H1 (cell line): ENCODE measurements around the gene SCAPER. TPM values are rescaled to one million over a fixed set of nuclear protein-coding genes. Genes with fewer than 3 reads are reported as not detected.

Source experiments
- CTCF ChIA-PET: fragments of 300-600 bp; sonication (Branson Sonifier 250); formaldehyde crosslinking; loops from one replicate; lab custom pipeline; 2021; ENCODE audit not compliant: partially characterized antibody; lab: Charles Lee
- POLR2A ChIA-PET: fragments of 300-600 bp; sonication (Branson Sonifier 250); formaldehyde crosslinking; loops from one replicate; lab custom pipeline; 2021; ENCODE audit warnings: inconsistent platforms; ENCODE audit not compliant: partially characterized antibody; lab: Charles Lee
- DNase-seq, 2 experiments: peaks; one replicate each; pipeline versions ENCODE4 v3.0.0 to v3.0.0-alpha.2; 2010 to 2022; ENCODE audit warnings: low spot score in 2 of 2, low read depth in 1 of 2, mixed read lengths in 1 of 2
- FAIRE-seq: peaks from 2 replicates; lab custom pipeline; 2011; peaks lifted over from hg19 to GRCh38; lab: Jason Lieb, UNC
- H2AFZ ChIP-seq: 2 replicates; pipeline ENCODE4 v1.8.1; 2012; ENCODE audit warnings: low read length, inconsistent platforms
- H2AK5ac ChIP-seq: 2 replicates; pipeline ENCODE4 v1.6.1; 2013; ENCODE audit warnings: low read depth, low read length
- H2BK120ac ChIP-seq: replicated peaks from 2 replicates; pipeline ENCODE3; 2013; ENCODE audit warnings: low read depth, low read length, inconsistent platforms
- H2BK12ac ChIP-seq: 2 replicates; pipeline ENCODE4 v1.6.1; 2013; ENCODE audit warnings: low read depth, low read length
- H2BK15ac ChIP-seq: 2 replicates; pipeline ENCODE4 v1.6.1; 2013; ENCODE audit warnings: low read length
- H2BK20ac ChIP-seq: 2 replicates; pipeline ENCODE4 v1.6.1; 2013; ENCODE audit warnings: low read length
- H2BK5ac ChIP-seq: 2 replicates; pipeline ENCODE4 v1.6.1; 2013; ENCODE audit warnings: low read depth, low read length
- H3K14ac ChIP-seq: 2 replicates; pipeline ENCODE4 v1.6.1; 2013; ENCODE audit warnings: inconsistent platforms; ENCODE audit not compliant: insufficient read length
- H3K18ac ChIP-seq: 2 replicates; pipeline ENCODE4 v1.6.1; 2013; ENCODE audit warnings: low read length; ENCODE audit errors: extremely low read depth
- H3K23ac ChIP-seq: 2 replicates; pipeline ENCODE4 v1.6.1; 2013; ENCODE audit warnings: inconsistent platforms; ENCODE audit not compliant: insufficient read length
- H3K23me2 ChIP-seq: 2 replicates; pipeline ENCODE4 v1.6.1; 2013; ENCODE audit warnings: low read depth, low read length
- H3K27ac ChIP-seq: 2 replicates; pipeline ENCODE4 v1.6.1; 2011; ENCODE audit warnings: low read depth, low read length, inconsistent platforms
- H3K27me3 ChIP-seq, 4 experiments: replicated peaks in 1 of 4; 1 replicate in 1 of 4; 2 replicates in 3 of 4; pipeline versions ENCODE4 v1.6.1 to v1.8.1; 2011 to 2013; ENCODE audit warnings: low read length in 3 of 4, mild to moderate bottlenecking in 3 of 4, inconsistent platforms in 2 of 4, mixed read lengths in 2 of 4, moderate library complexity in 1 of 4; ENCODE audit not compliant: control insufficient read depth in 3 of 4, insufficient read depth in 3 of 4; ENCODE audit errors: extremely low read depth in 1 of 4
- H3K36me3 ChIP-seq, 4 experiments: 2 replicates each; pipeline versions ENCODE4 v1.6.1 to v1.8.1; 2011 to 2013; ENCODE audit warnings: mild to moderate bottlenecking in 4 of 4, low read length in 3 of 4, moderate library complexity in 2 of 4, control low read depth in 1 of 4, inconsistent platforms in 1 of 4; ENCODE audit not compliant: insufficient read depth in 4 of 4, control insufficient read depth in 2 of 4
- H3K4ac ChIP-seq: replicated peaks from 2 replicates; pipeline ENCODE3; 2013; ENCODE audit warnings: low read length, low read depth, mixed read lengths, inconsistent platforms; ENCODE audit not compliant: insufficient read length
- H3K4me1 ChIP-seq, 4 experiments: replicated peaks in 1 of 4; 1 replicate in 1 of 4; 2 replicates in 3 of 4; pipeline versions ENCODE4 v1.6.1 to v1.8.1; 2011 to 2013; ENCODE audit warnings: low read length in 3 of 4, inconsistent platforms in 2 of 4, mixed read lengths in 1 of 4; ENCODE audit not compliant: insufficient read depth in 4 of 4, control insufficient read depth in 3 of 4
- H3K4me2 ChIP-seq, 2 experiments: 2 replicates each; pipeline versions ENCODE4 v1.6.1 to v1.8.1; 2011 to 2013; ENCODE audit warnings: low read depth in 2 of 2, low read length in 2 of 2, control low read depth in 1 of 2, inconsistent platforms in 1 of 2, mild to moderate bottlenecking in 1 of 2; ENCODE audit not compliant: insufficient read depth in 1 of 2
- H3K4me3 ChIP-seq, 4 experiments: fragments of 200-600, 300-600 bp in 1 of 4; sonication (generic), shearing (Covaris generic), sonication (Bioruptor Twin) in 1 of 4; 2 replicates each; pipeline versions ENCODE4 v1.5.1 to v1.8.1; 2011 to 2016; ENCODE audit warnings: low read length in 4 of 4, low read depth in 3 of 4, control low read depth in 2 of 4, inconsistent platforms in 2 of 4, mild to moderate bottlenecking in 2 of 4, mixed read lengths in 1 of 4, moderate library complexity in 1 of 4; ENCODE audit not compliant: insufficient read depth in 2 of 4; ENCODE audit errors: extremely low read depth in 1 of 4
- H3K56ac ChIP-seq: replicated peaks from 2 replicates; pipeline ENCODE3; 2013; ENCODE audit warnings: low read depth, mild to moderate bottlenecking, mixed read lengths, low read length, inconsistent platforms; ENCODE audit not compliant: insufficient read length
- H3K79me1 ChIP-seq: 2 replicates; pipeline ENCODE4 v1.6.1; 2013; ENCODE audit warnings: low read depth, low read length, control low read depth
- H3K79me2 ChIP-seq, 2 experiments: 2 replicates each; pipeline versions ENCODE4 v1.6.1 to v1.8.1; 2012 to 2013; ENCODE audit warnings: low read length in 2 of 2, mild to moderate bottlenecking in 2 of 2, inconsistent platforms in 1 of 2; ENCODE audit not compliant: insufficient read depth in 2 of 2, control insufficient read depth in 1 of 2
- H3K9ac ChIP-seq, 4 experiments: replicated peaks in 1 of 4; 1 replicate in 1 of 4; 2 replicates in 3 of 4; pipeline versions ENCODE4 v1.6.1 to v1.8.1; 2011 to 2013; ENCODE audit warnings: low read depth in 3 of 4, low read length in 3 of 4, control low read depth in 2 of 4, mild to moderate bottlenecking in 2 of 4, moderate library complexity in 2 of 4, inconsistent platforms in 1 of 4; ENCODE audit errors: extremely low read depth in 1 of 4
- H3K9me3 ChIP-seq, 2 experiments: 2 replicates each; pipeline versions ENCODE4 v1.6.1 to v1.8.1; 2012 to 2013; ENCODE audit warnings: mild to moderate bottlenecking in 2 of 2, moderate library complexity in 2 of 2, control low read depth in 1 of 2, inconsistent platforms in 1 of 2, low read depth in 1 of 2, low read length in 1 of 2, mixed read lengths in 1 of 2; ENCODE audit not compliant: insufficient read depth in 2 of 2
- H4K20me1 ChIP-seq, 2 experiments: replicated peaks in 1 of 2; 2 replicates each; pipeline versions ENCODE3 to v1.8.1; 2011 to 2013; ENCODE audit warnings: inconsistent platforms in 2 of 2, low read length in 2 of 2, mild to moderate bottlenecking in 1 of 2; ENCODE audit not compliant: insufficient read depth in 2 of 2, control insufficient read depth in 1 of 2
- H4K5ac ChIP-seq: 2 replicates; pipeline ENCODE4 v1.6.1; 2013; ENCODE audit warnings: low read length, low read depth, mixed read lengths, inconsistent platforms; ENCODE audit not compliant: insufficient read length
- H4K8ac ChIP-seq: 2 replicates; pipeline ENCODE4 v1.8.0; 2013; ENCODE audit warnings: mild to moderate bottlenecking, moderate library complexity, low read length, inconsistent platforms; ENCODE audit not compliant: insufficient read depth; ENCODE audit errors: extremely low read depth
- H4K91ac ChIP-seq: replicated peaks from 2 replicates; pipeline ENCODE3; 2013; ENCODE audit warnings: low read length, mixed read lengths, inconsistent platforms; ENCODE audit not compliant: insufficient read length
- EZH2 ChIP-seq: fragments of 200-600 bp; sonication (generic); IDR thresholded peaks from 2 replicates; pipeline ENCODE4 v1.7.1; 2012; ENCODE audit warnings: low read depth, mild to moderate bottlenecking, moderate library complexity, low read length, inconsistent platforms; ENCODE audit not compliant: severe bottlenecking
- KDM5A ChIP-seq: fragments of 200-600 bp; IDR thresholded peaks from 2 replicates; pipeline ENCODE4 v1.7.1; 2012; ENCODE audit warnings: mild to moderate bottlenecking, low read length, inconsistent platforms, mixed read lengths
- PHF8 ChIP-seq: fragments of 200-600 bp; sonication (generic); conservative IDR thresholded peaks from 2 replicates; pipeline ENCODE4 v1.7.1; 2012; ENCODE audit warnings: low read depth, mild to moderate bottlenecking, inconsistent platforms, low read length, moderate library complexity
- RFX5 ChIP-seq: IDR thresholded peaks from 2 replicates; pipeline ENCODE4 v1.6.1; 2011; ENCODE audit warnings: low read depth, low read length, improper control_type of control experiment, borderline replicate concordance
- RNF2 ChIP-seq: fragments of 200-900, 300-1000 bp; sonication (generic); IDR thresholded peaks from 2 replicates; pipeline ENCODE4 v1.7.1; 2016; ENCODE audit warnings: borderline replicate concordance, low read depth, mild to moderate bottlenecking, antibody characterized with exemption, low read length; ENCODE audit not compliant: poor library complexity, severe bottlenecking; ENCODE audit errors: missing control alignments
- SIN3A ChIP-seq, 2 experiments: IDR thresholded peaks in 1 of 2; conservative IDR thresholded peaks in 1 of 2; 2 replicates each; pipeline ENCODE4 v1.6.1; 2011 to 2012; ENCODE audit warnings: low read length in 2 of 2, improper control_type of control experiment in 1 of 2, low read depth in 1 of 2, mild to moderate bottlenecking in 1 of 2
- WGBS, 2 experiments: shearing (Covaris generic) in 1 of 2; methylation state at CpG; one replicate each; pipeline versions ENCODE4 v1.1.6 to v1.1.7; 2013 to 2015; ENCODE audit warnings: low lambda C conversion rate in 2 of 2, mixed read lengths in 2 of 2, inconsistent platforms in 1 of 2, low coverage in 1 of 2, missing lambda C conversion rate in 1 of 2; ENCODE audit not compliant: insufficient replicate concordance in 2 of 2, insufficient coverage in 1 of 2, insufficient read length in 1 of 2; ENCODE audit errors: extremely low coverage in 1 of 2, missing lambda C conversion rate in 1 of 2; 5-methylcytosine and 5-hydroxymethylcytosine counted together
- polyA plus RNA-seq, 7 experiments: library from polyadenylated mRNA; depleted of rRNA in 3 of 7; stranded (reverse) in 5 of 7; unstranded in 2 of 7; fragments of >200 nt in 5 of 7; fragments of 200-250 nt in 2 of 7; gene quantifications; 1 replicate in 5 of 7; 2 replicates in 1 of 7; 4 replicates in 1 of 7; pipeline versions ENCODE4 v1.2.1 to v1.2.3, GENCODE V29; 2011 to 2013; ENCODE audit warnings: missing spikeins in 2 of 7, mixed read lengths in 2 of 7
- total RNA-seq: library from RNA; stranded (reverse); fragmentation: NEBNext Ultra II Directional; extraction: Animal tissue kit (Norgen Biotek cat#: 25700); gene quantifications from 2 replicates; pipeline ENCODE4 v1.2.1, GENCODE V29; 2021

SCAPER gene
- total and polyA plus RNA-seq, 2 of the 8 experiments (the other 6 are each of a cell fraction or from before 2014, with no cell fraction given) = 1.6 to 6.8 TPM

DNA sequence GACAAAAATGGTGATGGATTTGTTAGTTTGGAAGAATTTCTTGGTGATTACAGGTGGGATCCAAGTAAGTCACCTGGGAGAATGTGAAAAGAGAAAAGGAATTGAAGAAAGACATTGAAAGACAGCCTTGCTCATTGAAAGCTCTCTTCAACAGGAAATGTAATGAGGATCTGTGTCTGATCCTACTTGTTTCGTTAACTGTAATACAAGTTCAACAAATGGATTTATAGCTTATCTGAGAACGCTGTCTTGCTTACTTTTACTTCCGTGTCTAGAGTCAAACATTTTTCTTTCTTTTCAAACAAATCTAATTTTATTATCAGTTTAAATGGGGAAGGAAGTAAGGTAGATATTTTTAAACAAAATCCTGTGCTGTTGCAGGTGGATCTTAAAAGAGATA, 42.3 kb upstream of the SCAPER start:
- H3K36me3 ChIP-seq = peaks cover 8 to 75% (median 41%) of the 10 kb centered on the region in 4 experiments

More for the DNA sequence above, 42.3 kb upstream of the SCAPER start:
- CTCF ChIA-PET = interaction anchor here (0.8 to 1.3 kb wide), 3 partner anchors 12 to 618 kb away, joined by 3 to 5 read pairs (median 3); no protein-coding TSS in a partner anchor
- Histone ChIP-seq H4K5ac (no peak overlapping the region), H2AK5ac (no peak overlapping the region), H2BK5ac (no peak overlapping the region), H3K18ac (no peak overlapping the region), H3K4me3 (no peak overlapping the region), H3K79me1 (no peaks in the 10 kb centered on the region), H3K4ac (no peak overlapping the region), H4K20me1 (peaks cover 0 to 2% of the 10 kb centered on the region in 2 experiments), H3K14ac (no peak overlapping the region), H2AFZ (no peak overlapping the region), H3K56ac (no peak overlapping the region), H2BK120ac (no peak overlapping the region), H3K23ac (no peak overlapping the region), H3K4me2 (no peak overlapping the region), H2BK15ac (no peak overlapping the region), H4K8ac (no peak overlapping the region), H3K9ac (no peak overlapping the region), H4K91ac (no peak overlapping the region), H3K79me2 (peaks cover 0 to 4% of the 10 kb centered on the region in 2 experiments; a peak in 2 of 4 replicates), H3K23me2 (no peaks in the 10 kb centered on the region), H3K9me3 (no peaks in the 10 kb centered on the region), H2BK12ac (no peak overlapping the region)
- DNase-seq = no peak
- no peak for FAIRE-seq
- POLR2A ChIA-PET = interaction anchor here (1.4 to 3.6 kb wide), 2 partner anchors 8 to 16 kb away, joined by 5 to 13 read pairs; partner anchors contain the start of gene RCN2
- TF ChIP-seq RNF2 (no peak), EZH2 (no peak), KDM5A (no peak), RFX5 (no peak), SIN3A (conservative IDR thresholded peaks at IDR 0.05 in 1 of 2, IDR thresholded peaks at IDR 0.05 in 1 of 2; ENCODE audit: low read depth in 1 of 2, low read length in 2 of 2) (no peak), PHF8 (no peak)
- TF ChIP-seq, all 59 proteins: peak for 0
- H3K27me3 ChIP-seq = no peaks in the 10 kb centered on the region
- H2BK20ac ChIP-seq = no peak overlapping the region
- WGBS, 2 experiments = 96% methylated on average over 3 of the region's 3 CpGs; no CpG with 5 or more reads in 1 of the 2 experiments
- no peaks in the 10 kb centered on the region for H3K4me1 ChIP-seq
- H3K27ac ChIP-seq = no peak overlapping the region
